HepG2 (cell line): Measurements from ENCODE around the gene CDH2. TPM values are rescaled to one million over a fixed set of nuclear protein-coding genes. Genes with fewer than 3 reads are reported as not detected.
A peak's percentile ranks its signal among the peaks of the same experiment; 100 is the strongest.

ENCODE experiments used
- AHR ChIP-seq: IDR thresholded peaks from 2 replicates; pipeline ENCODE4 v1.6.1; 2018; ENCODE audit warnings: missing genetic modification reagents, missing compliant biosample characterization
- ARID5B ChIP-seq: IDR thresholded peaks from 2 replicates; pipeline ENCODE4 v1.4.0; 2020; ENCODE audit warnings: mild to moderate bottlenecking, missing genetic modification reagents
- ARNT ChIP-seq: fragments of 450-650 bp; IDR thresholded peaks from 2 replicates; pipeline ENCODE4 v1.6.1; 2017
- ATF7 ChIP-seq, 2 experiments: fragments of 450-650 bp in 1 of 2; sonication (generic) in 1 of 2; formaldehyde crosslinking in 1 of 2; IDR thresholded peaks; 2 replicates each; pipeline versions ENCODE4 v1.4.0 to v1.6.1; 2016 to 2020; ENCODE audit warnings: antibody characterized with exemption in 1 of 2, mild to moderate bottlenecking in 1 of 2, missing genetic modification reagents in 1 of 2
- ETS1 ChIP-seq: sonication (generic); formaldehyde crosslinking; IDR thresholded peaks from 2 replicates; pipeline ENCODE4 v1.4.0; 2020; ENCODE audit warnings: missing genetic modification reagents
- FOXJ3 ChIP-seq: sonication (generic); formaldehyde crosslinking; IDR thresholded peaks from 2 replicates; pipeline ENCODE4 v1.4.0; 2020; ENCODE audit warnings: missing genetic modification reagents, mild to moderate bottlenecking, borderline replicate concordance
- HDAC2 ChIP-seq: sonication (generic); formaldehyde crosslinking; IDR thresholded peaks from 2 replicates; pipeline ENCODE4 v1.4.0; 2020; ENCODE audit warnings: missing genetic modification reagents
- HNRNPK ChIP-seq: fragments of 200-400 bp; formaldehyde crosslinking; IDR thresholded peaks from 2 replicates; pipeline ENCODE4 v1.6.1; 2018; ENCODE audit warnings: low read length, low read depth, moderate library complexity, mild to moderate bottlenecking; ENCODE audit not compliant: poor library complexity, severe bottlenecking
- KAT2B ChIP-seq: fragments of 150-350 bp; IDR thresholded peaks from 2 replicates; pipeline ENCODE4 v1.6.1; 2014; ENCODE audit warnings: low read depth, low read length, borderline replicate concordance
- RFX5 ChIP-seq: IDR thresholded peaks from 2 replicates; pipeline ENCODE4 v1.6.1; 2011; ENCODE audit warnings: low read depth, low read length, improper control_type of control experiment
- RFXAP ChIP-seq: sonication (generic); formaldehyde crosslinking; IDR thresholded peaks from 2 replicates; pipeline ENCODE4 v1.4.0; 2020; ENCODE audit warnings: missing genetic modification reagents, borderline replicate concordance
- RORA ChIP-seq: sonication (generic); formaldehyde crosslinking; IDR thresholded peaks from 2 replicates; pipeline ENCODE4 v1.5.0; 2020; ENCODE audit warnings: mild to moderate bottlenecking, missing genetic modification reagents, moderate library complexity
- SKIL ChIP-seq: sonication (generic); formaldehyde crosslinking; IDR thresholded peaks from 2 replicates; pipeline ENCODE4 v1.8.0; 2022; ENCODE audit warnings: missing genetic modification reagents, mild to moderate bottlenecking, moderate library complexity, borderline replicate concordance
- UBTF ChIP-seq: sonication (generic); formaldehyde crosslinking; IDR thresholded peaks from 2 replicates; pipeline ENCODE4 v1.4.0; 2020; ENCODE audit warnings: mild to moderate bottlenecking, missing genetic modification reagents
- ZMYM4 ChIP-seq: sonication (generic); formaldehyde crosslinking; IDR thresholded peaks from 2 replicates; pipeline ENCODE4 v1.8.1; 2023; ENCODE audit warnings: mild to moderate bottlenecking, missing genetic modification reagents
- ZNF101 ChIP-seq: sonication (generic); formaldehyde crosslinking; IDR thresholded peaks from 2 replicates; pipeline ENCODE4 v1.4.0; 2020; ENCODE audit warnings: mild to moderate bottlenecking, low read depth, missing genetic modification reagents, borderline replicate concordance
- ZNF383 ChIP-seq: sonication (generic); formaldehyde crosslinking; IDR thresholded peaks from 2 replicates; pipeline ENCODE4 v1.4.0; 2020; ENCODE audit warnings: missing genetic modification reagents, mild to moderate bottlenecking, borderline replicate concordance
- ZNF615 ChIP-seq: sonication (generic); formaldehyde crosslinking; IDR thresholded peaks from 2 replicates; pipeline ENCODE4 v1.5.0; 2020; ENCODE audit warnings: mild to moderate bottlenecking, missing genetic modification reagents, borderline replicate concordance
- ZNF7 ChIP-seq: IDR thresholded peaks from 2 replicates; pipeline ENCODE4 v1.6.1; 2016; ENCODE audit warnings: missing biosample characterization, missing genetic modification reagents
- ZNF761 ChIP-seq: sonication (generic); formaldehyde crosslinking; conservative IDR thresholded peaks from 2 replicates; pipeline ENCODE4 v1.4.0; 2020; ENCODE audit warnings: mild to moderate bottlenecking, missing genetic modification reagents
- polyA plus RNA-seq, 8 experiments: library from polyadenylated mRNA; depleted of rRNA in 3 of 8; stranded (reverse) in 7 of 8; unstranded in 1 of 8; fragments of >200 nt; fragmentation: Illumina TruSeq in 4 of 8; extraction: Trizol in 4 of 8; gene quantifications; 2 replicates each; pipeline versions ENCODE4 v1.2.1 to v1.2.3, GENCODE V29; 2011 to 2016; ENCODE audit warnings: low read depth in 4 of 8, missing spikeins in 1 of 8, mixed read lengths in 1 of 8; ENCODE audit not compliant: insufficient read depth in 1 of 8
- total RNA-seq, 5 experiments: library from RNA; depleted of rRNA; stranded (reverse); fragments of >200 nt; fragmentation: Illumina TruSeq; extraction: Trizol; gene quantifications; 2 replicates each; pipeline ENCODE4 v1.2.3, GENCODE V29; 2016; ENCODE audit warnings: low read depth in 1 of 5

CDH2 gene
- total and polyA plus RNA-seq, 2 of the 13 experiments (the other 11 are each of a cell fraction or from before 2014, with no cell fraction given): 18.6 to 36.1 TPM

- TF ChIP-seq ARID5B (CRISPR knock-in tag) (peak; percentile 89), ZNF101 (CRISPR knock-in tag) (no peak), UBTF (no peak), RORA (CRISPR knock-in tag) (no peak), ZNF761 (CRISPR knock-in tag) (no peak), HNRNPK (no peak), ZNF7 (CRISPR knock-in tag) (no peak), FOXJ3 (no peak; the same call in 1 of the 2 replicates), SKIL (CRISPR knock-in tag) (no peak; the same call in 1 of the 2 replicates), ZNF383 (CRISPR knock-in tag) (no peak), ATF7 (IDR thresholded peaks at IDR 0.05) (no peak), ATF7 (CRISPR knock-in tag; IDR thresholded peaks at IDR 0.05) (no peak), HDAC2 (CRISPR knock-in tag) (no peak), AHR (CRISPR knock-in tag) (no peak), ETS1 (CRISPR knock-in tag) (no peak), RFXAP (CRISPR knock-in tag) (no peak), ARNT (no peak), RFX5 (no peak), ZNF615 (CRISPR knock-in tag) (no peak), ZMYM4 (CRISPR knock-in tag) (no peak; the same call in 1 of the 2 replicates), KAT2B (no peak)
Observed at GRCh38 chr18:28091197-28091596, 85.7 kb downstream of the CDH2 start (continued).
